Measurements from ENCODE around the gene DIAPH1. TPM values are rescaled to one million over a fixed set of nuclear protein-coding genes. Genes with fewer than 3 reads are reported as not detected.

The DIAPH1 gene
- total RNA-seq, 6 experiments from 2014 or later = 105 to 119 (median 109) TPM

DNA sequence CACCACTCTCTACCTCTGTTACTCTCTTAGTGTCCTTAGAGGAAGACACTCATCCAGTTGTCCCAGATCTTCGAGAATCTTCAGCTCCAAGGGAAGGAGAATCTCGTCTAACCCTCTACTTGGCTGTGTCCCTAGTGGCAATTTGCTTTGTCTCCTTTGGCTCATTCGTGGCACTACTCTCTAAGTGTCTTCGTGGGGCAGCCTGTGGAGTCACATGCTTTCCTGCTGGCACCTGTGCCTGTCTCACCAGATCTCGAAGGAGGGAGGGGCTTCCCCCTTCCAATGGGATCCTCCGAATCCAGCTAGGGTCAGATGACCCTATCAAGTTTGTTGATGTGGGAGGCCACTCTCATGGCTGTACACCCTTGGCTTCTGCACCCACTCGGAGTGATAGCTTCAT lies 131.7 kb downstream of the DIAPH1 start:
- DNase-seq = no peak
- H3K36me3 Mint-ChIP-seq (ENCODE audit: low read depth) = peaks cover 32% of the 10 kb centered on the region
- no peak for TF ChIP-seq CTCF (IDR thresholded peaks at IDR 0.05)
- no peak overlapping the region for H3K4me3 Mint-ChIP-seq
- peaks cover 69% of the 10 kb centered on the region for H3K4me1 Mint-ChIP-seq (ENCODE audit: low read depth)
- H3K27ac Mint-ChIP-seq = no peak overlapping the region
- no peaks in the 10 kb centered on the region for H3K9me3 Mint-ChIP-seq
- H3K27me3 Mint-ChIP-seq (ENCODE audit: insufficient read depth) = no peaks in the 10 kb centered on the region

- Mint-ChIP-seq H3K9me3 (no peaks in the 10 kb centered on the region), H3K27me3 (ENCODE audit: insufficient read depth) (no peaks in the 10 kb centered on the region), H3K4me1 (ENCODE audit: low read depth) (peaks cover 70% of the 10 kb centered on the region), H3K36me3 (ENCODE audit: low read depth) (peaks cover 32% of the 10 kb centered on the region), H3K27ac (no peak overlapping the region), H3K4me3 (no peak overlapping the region)
- TF ChIP-seq CTCF (IDR thresholded peaks at IDR 0.05) = no peak
- DNase-seq = no peak
These were observed 132.7 kb downstream of the DIAPH1 start for GRCh38 chr5:141486091-141486490.

- Mint-ChIP-seq H3K27me3 (ENCODE audit: insufficient read depth) (no peaks in the 10 kb centered on the region; the same call in 1 of the 2 replicates), H3K4me3 (no peak overlapping the region), H3K9me3 (no peaks in the 10 kb centered on the region), H3K4me1 (ENCODE audit: low read depth) (peaks cover 70% of the 10 kb centered on the region), H3K27ac (no peak overlapping the region), H3K36me3 (ENCODE audit: low read depth) (peaks cover 30% of the 10 kb centered on the region)
- TF ChIP-seq CTCF (IDR thresholded peaks at IDR 0.05) = no peak
- DNase-seq = no peak
These were observed 133.3 kb downstream of the DIAPH1 start for GRCh38 chr5:141485321-141486055.

DNA sequence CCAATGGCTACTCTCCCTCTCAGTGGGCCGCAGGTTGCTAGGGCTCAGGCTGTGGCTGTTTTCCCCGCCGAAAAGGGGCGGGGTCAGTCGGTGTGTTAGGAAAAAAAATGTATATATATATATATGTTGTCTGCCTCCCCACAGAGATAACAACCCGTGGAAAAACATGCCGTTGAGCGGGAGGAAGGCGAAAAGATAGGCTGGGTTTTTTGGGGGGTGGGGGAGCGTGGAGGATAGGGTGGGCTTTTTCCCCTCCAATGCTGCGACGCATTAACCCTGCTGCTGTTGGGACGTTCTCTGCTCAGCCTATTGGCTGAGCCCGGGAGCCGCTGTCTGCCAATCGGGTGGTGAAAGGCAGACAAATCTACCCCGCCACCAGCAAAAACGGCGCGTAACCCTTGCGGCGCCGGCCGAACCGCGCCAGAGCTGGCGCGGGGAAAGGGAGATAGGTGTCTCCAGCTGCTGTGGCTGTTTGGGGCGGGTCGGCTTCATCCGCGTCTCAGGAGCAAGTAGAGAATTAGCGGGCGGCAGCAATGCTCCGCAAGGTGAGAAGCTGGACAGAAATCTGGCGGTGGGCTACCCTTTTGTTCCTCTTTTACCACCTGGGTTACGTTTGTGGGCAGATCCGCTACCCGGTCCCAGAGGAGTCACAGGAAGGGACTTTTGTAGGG lies 134.0 kb downstream of the DIAPH1 start, which contains the start of gene PCDHGC4:
PCDHGC4 (plus strand) TSS at position 390 of the 671 bp plus-strand sequence; CDS start at position 534, 144 bp downstream.
- no peak for TF ChIP-seq CTCF (IDR thresholded peaks at IDR 0.05)
- DNase-seq = no peak
- Mint-ChIP-seq H3K4me3 (no peak within 1 kb of the TSS), H3K9me3 (no peaks in the 10 kb centered on the region), H3K36me3 (ENCODE audit: low read depth) (peaks cover 30% of the 10 kb centered on the region), H3K27ac (peak within 1 kb of the TSS; percentile 4; the same call in 1 of the 2 replicates), H3K27me3 (ENCODE audit: insufficient read depth) (no peaks in the 10 kb centered on the region; the same call in 1 of the 2 replicates), H3K4me1 (ENCODE audit: low read depth) (peaks cover 70% of the 10 kb centered on the region)

DNA sequence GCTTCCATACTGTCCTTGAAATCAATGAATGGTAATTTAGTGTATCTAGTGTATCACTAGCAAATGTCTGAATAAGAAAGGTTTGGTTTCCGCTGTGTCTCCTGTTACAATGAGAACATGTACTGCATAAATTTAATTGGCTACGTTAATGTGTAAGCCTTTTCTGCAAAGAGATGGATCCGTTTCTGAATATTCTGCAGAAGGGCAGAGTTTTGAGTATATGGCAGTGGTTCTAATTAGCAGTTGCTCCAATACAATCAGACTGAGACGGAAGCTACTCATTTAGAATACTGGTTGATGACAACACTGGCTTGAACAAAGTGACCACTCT lies 134.5 kb downstream of the DIAPH1 start:
- no peak for TF ChIP-seq CTCF (IDR thresholded peaks at IDR 0.05)
- Mint-ChIP-seq H3K4me3 (no peak overlapping the region), H3K27ac (peak overlapping the region; percentile 4; the same call in 1 of the 2 replicates), H3K9me3 (no peaks in the 10 kb centered on the region), H3K36me3 (ENCODE audit: low read depth) (peaks cover 34% of the 10 kb centered on the region), H3K4me1 (ENCODE audit: low read depth) (peaks cover 70% of the 10 kb centered on the region), H3K27me3 (ENCODE audit: insufficient read depth) (no peaks in the 10 kb centered on the region; the same call in 1 of the 2 replicates)
- DNase-seq = no peak
